Measurements from ENCODE around the gene MUC6.
A peak's percentile ranks its signal among the peaks of the same experiment; 100 is the strongest.

Gene MUC6

DNA sequence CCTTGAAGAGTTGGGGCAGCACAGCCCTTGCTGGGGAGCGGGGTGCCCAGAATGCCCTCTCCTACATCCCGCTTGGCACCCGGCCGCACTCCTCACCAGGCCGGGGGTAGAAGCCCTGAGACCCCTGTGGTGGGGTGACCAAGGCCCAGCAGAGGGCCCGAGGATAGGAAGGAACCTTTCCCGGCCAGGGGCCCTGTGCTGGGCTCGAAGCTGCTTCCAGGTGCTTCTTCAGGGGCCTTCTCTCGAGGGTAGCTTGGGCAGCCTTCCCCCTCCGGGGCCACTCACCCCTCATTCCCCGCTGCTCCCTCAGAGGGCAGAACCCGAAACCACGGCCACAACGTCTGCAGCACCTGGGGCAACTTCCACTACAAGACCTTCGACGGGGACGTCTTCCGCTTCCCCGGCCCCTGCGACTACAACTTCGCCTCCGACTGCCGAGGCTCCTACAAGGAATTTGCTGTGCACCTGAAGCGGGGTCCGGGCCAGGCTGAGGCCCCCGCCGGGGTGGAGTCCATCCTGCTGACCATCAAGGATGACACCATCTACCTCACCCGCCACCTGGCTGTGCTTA is 38.9 kb upstream of the MUC6 start:
- DNase-seq (ENCODE audit: low read depth) = no peak
- TF ChIP-seq, protein P1, sequence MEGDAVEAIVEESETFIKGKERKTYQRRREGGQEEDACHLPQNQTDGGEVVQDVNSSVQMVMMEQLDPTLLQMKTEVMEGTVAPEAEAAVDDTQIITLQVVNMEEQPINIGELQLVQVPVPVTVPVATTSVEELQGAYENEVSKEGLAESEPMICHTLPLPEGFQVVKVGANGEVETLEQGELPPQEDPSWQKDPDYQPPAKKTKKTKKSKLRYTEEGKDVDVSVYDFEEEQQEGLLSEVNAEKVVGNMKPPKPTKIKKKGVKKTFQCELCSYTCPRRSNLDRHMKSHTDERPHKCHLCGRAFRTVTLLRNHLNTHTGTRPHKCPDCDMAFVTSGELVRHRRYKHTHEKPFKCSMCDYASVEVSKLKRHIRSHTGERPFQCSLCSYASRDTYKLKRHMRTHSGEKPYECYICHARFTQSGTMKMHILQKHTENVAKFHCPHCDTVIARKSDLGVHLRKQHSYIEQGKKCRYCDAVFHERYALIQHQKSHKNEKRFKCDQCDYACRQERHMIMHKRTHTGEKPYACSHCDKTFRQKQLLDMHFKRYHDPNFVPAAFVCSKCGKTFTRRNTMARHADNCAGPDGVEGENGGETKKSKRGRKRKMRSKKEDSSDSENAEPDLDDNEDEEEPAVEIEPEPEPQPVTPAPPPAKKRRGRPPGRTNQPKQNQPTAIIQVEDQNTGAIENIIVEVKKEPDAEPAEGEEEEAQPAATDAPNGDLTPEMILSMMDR (IDR thresholded peaks at IDR 0.05; ENCODE audit: control insufficient read depth, extremely low read depth, insufficient read depth) = no peak
- H3K4me3 ChIP-seq (ENCODE audit: low read depth, low read length) = no peak overlapping the region

DNA sequence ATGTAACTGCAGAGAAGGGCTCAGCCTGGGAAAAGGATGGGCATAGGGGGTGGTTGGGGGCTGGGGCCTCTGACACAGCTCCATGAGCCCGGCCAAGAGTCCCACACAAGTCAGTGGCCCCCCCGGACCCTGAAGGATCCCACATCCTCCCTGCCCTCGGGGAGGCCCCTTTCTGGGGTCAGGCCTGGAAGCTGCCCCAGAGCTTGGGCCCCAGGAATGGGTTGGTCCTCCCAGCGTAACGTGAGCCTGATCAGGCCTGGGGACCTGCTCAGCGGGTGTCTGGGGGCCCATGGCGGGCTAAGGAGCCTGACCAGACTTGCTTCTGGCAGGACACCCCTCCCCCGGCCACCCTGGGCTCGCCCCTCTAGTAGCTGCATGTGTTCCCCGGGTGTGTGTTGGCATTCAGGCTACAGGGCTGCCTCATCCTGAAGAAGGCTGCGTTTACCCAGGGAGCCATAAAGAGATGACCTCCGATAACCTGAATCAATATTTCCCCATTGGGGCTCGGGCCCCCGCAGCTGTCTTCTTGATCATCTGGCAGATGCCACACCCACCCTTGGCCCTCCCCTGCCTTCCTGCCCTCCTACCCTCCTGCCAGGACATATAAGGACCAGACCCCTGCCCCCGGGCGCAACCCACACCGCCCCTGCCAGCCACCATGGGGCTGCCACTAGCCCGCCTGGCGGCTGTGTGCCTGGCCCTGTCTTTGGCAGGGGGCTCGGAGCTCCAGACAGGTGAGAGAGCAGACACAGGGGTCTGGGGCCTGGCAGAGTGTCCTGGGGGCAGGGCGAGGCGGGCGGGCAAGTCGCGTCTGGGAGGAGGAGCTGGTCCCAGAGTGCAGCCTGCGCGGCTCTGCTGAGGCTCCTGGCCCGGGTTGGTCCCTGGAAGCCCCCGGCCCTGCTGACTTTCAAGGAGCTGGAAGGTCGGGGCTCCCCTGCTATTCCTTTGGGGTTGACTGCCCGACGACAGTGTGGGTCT is 38.0 kb upstream of the MUC6 start, which contains the start of gene MUC2:
TSS of gene MUC2 (plus strand) at position 631 of the 978 bp plus-strand sequence.
- TF ChIP-seq, protein P1 (IDR thresholded peaks at IDR 0.05; ENCODE audit: control insufficient read depth, extremely low read depth, insufficient read depth) = no peak
- DNase-seq (ENCODE audit: low read depth) = no peak

GRCh38 chr11:1073851-1074243 is 37.3 kb upstream of the MUC6 start:
- H3K4me3 ChIP-seq (ENCODE audit: low read depth, low read length) = no peak overlapping the region
- DNase-seq (ENCODE audit: low read depth) = no peak
- TF ChIP-seq, protein P1 (IDR thresholded peaks at IDR 0.05; ENCODE audit: control insufficient read depth, extremely low read depth, insufficient read depth) = no peak

More for the DNA sequence above, 38.0 kb upstream of the MUC6 start, which contains the start of gene MUC2:
- H3K4me3 ChIP-seq (ENCODE audit: low read depth, low read length) = no peak within 1 kb of the TSS

- H3K4me3 ChIP-seq (ENCODE audit: low read depth, low read length) = no peak overlapping the region
- peak; percentile 51 for DNase-seq (ENCODE audit: low read depth)
- TF ChIP-seq, protein P1 (IDR thresholded peaks at IDR 0.05; ENCODE audit: control insufficient read depth, extremely low read depth, insufficient read depth) = no peak
Measured at GRCh38 chr11:1073261-1073724, 36.8 kb upstream of the MUC6 start.

GRCh38 chr11:1072821-1073231 is 36.3 kb upstream of the MUC6 start:
- DNase-seq (ENCODE audit: low read depth) = no peak
- no peak overlapping the region for H3K4me3 ChIP-seq (ENCODE audit: low read depth, low read length)
- TF ChIP-seq, protein P1 (IDR thresholded peaks at IDR 0.05; ENCODE audit: control insufficient read depth, extremely low read depth, insufficient read depth) = no peak

GRCh38 chr11:1072116-1072820 is 35.8 kb upstream of the MUC6 start:
- TF ChIP-seq, protein P1 (IDR thresholded peaks at IDR 0.05; ENCODE audit: control insufficient read depth, extremely low read depth, insufficient read depth) = no peak
- no peak overlapping the region for H3K4me3 ChIP-seq (ENCODE audit: low read depth, low read length)
- no peak for DNase-seq (ENCODE audit: low read depth)
